Peyer's patch (tissue), 4 donors: ENCODE data around the gene CENPO.

Source experiments
- CTCF ChIP-seq, 6 experiments: fragments of 450-650 bp in 4 of 6; fragments of 200-600 bp in 2 of 6; sonication (generic) in 1 of 6; IDR thresholded peaks; one replicate each; pipeline ENCODE4 v1.5.1; 2017 to 2019; ENCODE audit warnings: antibody characterized with exemption in 6 of 6, mild to moderate bottlenecking in 3 of 6, moderate library complexity in 1 of 6
- POLR2A ChIP-seq, 2 donors: fragments of 450-650 bp; IDR thresholded peaks; one replicate each; pipeline ENCODE4 v1.5.1; 2017; ENCODE audit warnings: antibody characterized with exemption in 2 of 2, mild to moderate bottlenecking in 2 of 2, moderate library complexity in 2 of 2

- no peak for TF ChIP-seq CTCF (IDR thresholded peaks at IDR 0.05)
- no peak for TF ChIP-seq POLR2A (IDR thresholded peaks at IDR 0.05)
Observed at GRCh38 chr2:24833821-24834732, 40.9 kb downstream of the CENPO start.
